GM18873 (cell line): ENCODE measurements around the gene PCED1B.

Experiments used
- ATAC-seq: cut with Tn5 transposase; IDR thresholded peaks from one replicate; pipeline ENCODE4 v1.9.1; 2021; ENCODE audit warnings: mild to moderate bottlenecking, moderate library complexity, moderate number of reproducible peaks; ENCODE audit not compliant: unreplicated experiment, low FRiP score

Gene PCED1B

DNA sequence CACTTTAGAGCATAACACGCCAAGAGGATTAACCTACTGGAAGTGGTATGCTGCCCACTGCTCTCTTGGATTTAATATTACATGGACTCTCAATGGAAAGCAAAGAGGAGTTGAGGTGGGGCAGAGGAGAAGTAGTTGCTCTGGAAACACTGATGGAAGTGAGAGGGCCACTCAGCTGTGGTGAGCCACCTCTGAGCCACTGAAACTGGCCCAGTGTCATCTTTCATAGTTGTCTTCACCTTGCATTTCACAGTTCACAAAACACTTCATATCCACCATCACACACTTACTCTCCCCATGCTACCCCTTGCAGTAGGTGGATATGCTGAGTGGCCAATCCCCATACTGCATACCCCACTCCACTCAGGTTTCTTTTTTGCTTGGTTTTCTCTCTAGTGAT, 12.2 kb upstream of the PCED1B start:
- ATAC-seq: no peak

DNA sequence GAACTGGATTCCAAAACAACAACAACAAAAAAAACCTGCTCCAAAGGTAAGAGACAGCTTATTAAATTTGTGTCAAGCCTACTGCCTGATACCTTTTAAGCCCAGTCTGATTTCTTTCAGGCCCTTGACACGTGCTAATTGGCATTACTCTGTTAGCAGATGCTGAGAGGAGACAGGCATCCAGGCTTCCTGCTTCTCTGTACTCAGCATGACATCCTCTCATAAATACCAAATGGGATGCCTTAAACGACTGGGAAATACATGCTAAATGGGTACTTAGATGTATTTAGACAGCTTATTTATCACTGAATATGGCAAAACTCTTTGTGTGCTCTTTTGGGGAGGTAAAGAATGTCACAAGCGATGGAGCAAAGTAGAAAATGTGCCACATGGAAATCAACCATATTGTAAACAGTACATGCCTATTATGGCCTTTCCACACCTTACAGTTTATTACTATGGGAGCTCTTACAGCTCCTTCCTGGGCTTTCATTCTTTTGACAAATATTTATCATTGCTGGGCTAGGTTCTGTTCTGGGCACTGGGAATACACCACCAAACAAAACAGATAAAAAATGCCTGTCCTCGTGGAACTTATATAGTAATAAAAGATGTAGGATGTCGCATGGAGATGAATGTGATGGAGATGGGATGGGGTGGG, 11.5 kb upstream of the PCED1B start:
- ATAC-seq: no peak

DNA sequence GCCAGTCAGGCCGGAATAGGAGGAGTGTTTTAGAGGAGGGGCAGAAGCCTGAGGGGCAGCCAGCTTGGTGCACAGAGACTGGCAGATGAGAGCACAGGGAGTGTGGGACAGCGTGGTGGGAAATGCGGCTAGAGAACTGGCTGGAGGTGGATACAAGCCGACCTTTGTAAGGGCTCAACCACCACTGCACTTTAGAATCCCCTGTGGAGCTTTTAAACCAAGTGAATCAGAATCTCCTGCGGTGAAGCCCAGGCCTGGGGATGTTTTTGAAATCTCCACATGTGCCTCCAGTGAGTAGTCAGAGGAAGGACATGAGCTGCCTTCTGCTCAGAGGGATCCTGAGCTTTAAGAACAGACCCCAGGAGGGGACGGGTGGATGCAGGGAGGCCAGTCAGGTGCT, 10.9 kb upstream of the PCED1B start:
- ATAC-seq: no peak

DNA sequence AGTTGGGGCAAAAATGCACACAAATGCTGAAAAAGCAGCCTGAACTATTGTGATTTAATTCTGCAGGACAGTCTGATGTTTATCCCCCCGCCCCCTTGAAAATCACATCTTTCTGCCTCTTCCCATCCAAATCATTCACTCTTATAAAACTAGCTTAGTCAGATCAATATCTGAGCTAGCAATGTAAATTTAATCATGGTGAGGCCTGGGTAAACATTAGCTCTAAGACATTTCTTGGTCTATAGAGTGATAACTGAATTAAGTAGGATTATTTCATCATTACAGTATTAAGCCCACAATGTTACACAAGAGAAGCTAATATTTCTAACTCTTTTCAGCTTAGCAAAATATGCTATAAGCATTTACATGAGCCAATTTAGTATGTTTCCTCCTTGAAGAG, 9.1 kb upstream of the PCED1B start:
- ATAC-seq: no peak

DNA sequence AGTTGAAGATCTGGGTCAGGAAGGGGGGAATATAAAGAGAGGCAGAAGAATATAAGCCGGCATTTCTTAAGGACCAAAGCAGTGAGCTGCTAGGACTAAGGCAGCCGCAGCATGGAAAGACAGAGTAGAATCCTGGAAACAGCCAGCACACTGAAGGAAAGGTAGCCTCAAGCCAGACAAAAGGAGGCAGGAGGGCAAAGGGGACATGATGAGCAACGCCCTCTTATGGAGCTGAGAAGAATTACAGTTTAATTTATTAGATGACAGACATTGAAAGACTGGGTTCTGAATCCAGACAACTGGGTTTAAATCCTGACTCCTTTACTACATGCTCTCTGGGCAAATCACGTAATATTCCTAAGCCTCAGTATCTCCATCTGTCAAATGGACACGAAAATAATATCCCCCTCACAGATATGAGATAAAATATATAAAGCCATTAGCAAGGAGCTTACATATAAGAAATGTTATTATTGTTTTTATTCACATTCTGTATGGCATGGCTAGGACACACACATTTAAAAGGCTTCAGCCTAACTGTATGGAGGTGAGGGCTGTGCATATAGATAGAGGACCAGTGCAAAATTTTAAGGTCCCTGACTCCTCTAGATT, 8.1 kb upstream of the PCED1B start:
- ATAC-seq: no peak

DNA sequence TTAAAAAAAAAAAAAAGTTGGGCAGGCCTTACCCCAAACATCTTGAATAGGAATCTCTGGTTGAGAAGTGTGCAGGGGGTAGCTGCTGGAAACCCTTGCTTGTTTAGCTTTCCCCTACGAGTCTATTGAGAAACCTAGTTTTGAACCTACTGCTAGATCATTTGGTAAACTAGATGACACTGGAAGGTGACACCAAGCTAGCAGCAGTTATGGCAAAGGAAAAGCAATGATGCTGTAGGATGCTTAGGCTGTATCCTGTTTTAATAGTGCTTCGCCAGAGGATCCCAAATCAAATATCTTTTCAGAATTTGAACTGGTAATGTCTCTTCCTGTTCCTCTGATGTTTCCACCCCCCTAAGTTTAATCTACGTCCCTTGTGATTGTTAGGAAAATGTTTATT, 5.5 kb upstream of the PCED1B start:
- no peak for ATAC-seq

DNA sequence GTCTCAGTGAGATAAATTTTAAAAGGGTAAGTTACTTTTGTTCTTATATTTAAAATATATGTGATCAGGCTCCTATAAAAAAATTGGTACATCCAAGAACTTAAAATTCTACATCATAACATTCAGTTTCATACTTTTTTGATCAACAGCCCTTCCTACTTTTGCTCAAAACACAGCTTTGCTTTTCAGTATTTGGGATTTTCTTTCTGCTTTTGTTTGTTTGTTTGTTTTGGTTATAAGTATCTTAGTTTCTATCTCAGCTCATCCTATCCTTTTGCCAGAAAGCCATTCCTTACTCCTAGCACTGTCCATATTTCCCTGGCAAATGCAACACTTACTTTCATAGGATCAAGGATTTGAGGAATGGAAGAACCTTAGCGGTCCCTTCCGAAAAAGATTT, 4.7 kb upstream of the PCED1B start:
- ATAC-seq: no peak

DNA sequence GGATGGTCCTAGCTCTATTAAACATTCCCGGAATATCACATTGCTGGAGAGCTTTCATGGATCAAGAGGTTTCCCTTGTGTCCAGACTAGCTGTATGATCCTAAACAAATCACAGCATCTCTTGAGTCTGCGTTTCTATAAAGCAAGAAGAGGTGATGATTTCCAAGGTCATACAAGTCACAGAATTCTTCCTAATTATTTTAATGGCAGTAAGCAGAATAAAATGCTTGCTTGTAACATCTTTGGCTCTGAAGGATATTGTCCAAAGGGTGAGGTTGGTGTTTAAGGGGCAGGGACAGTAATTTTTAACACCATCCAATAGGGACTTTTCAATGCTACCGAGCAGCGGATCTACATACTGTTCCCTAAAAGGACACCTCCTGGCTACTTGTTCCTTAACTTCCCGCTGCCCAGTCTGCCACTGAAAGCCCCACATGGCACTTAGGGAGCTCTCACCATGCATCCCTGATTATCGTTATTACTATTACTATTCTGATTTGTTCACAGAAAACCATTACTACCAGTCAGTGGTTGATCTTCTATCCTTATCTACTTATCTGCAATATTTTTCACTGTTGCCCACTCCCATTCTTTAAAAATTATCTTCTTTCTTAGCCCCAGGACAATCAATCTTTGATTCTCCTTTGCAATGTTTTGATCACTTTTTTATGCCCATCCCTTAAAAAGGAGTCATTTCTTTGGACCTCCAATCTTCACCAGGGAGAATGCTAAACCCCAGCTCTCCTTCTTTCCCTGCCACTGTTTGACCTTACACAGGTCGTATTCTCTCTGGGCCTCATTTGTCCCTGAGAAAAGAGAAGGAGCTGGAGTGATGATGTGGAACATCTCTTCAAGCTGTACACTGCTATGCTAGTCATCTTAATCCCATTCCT, 4.0 kb upstream of the PCED1B start:
- no peak for ATAC-seq

DNA sequence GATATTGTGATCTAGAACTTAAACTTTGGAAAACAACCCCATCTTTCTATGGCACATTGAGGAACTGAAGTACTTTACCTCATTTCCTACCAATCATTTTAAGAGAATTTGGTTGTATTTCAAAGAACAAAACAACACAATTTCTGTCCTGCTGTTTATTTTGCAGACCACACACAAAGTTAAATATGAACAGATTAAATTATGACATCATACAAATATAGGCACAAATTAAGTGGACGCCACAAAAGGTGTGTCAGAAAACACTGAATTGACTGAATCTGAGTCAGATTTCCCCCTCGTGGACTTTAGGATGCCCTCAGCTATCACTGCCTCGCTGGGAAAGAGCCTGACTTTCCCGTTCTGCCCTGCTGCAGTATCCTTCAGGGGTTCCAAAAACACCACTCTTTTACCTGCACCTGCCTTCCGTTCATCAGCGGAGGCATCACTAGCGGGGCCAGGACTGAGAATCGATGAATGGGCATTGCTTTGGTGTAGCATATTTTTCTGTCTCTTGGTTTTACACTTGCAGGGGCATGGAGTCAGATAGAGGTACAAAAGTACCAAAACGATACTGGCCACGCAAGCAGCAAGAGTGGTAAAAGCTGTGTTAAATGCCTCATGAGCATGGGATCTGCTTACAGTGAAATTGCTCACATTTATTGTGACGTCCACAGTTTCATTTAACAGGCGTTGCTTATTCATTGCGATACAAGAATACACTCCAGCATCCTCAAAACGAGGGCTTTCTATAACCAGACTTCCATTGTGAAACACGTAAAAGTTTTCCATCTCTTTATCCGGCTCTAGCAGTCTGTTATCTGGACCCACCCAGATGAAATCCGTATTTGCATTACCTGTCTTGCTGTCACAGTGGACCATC, 2.0 kb upstream of the PCED1B start:
- ATAC-seq: no peak

DNA sequence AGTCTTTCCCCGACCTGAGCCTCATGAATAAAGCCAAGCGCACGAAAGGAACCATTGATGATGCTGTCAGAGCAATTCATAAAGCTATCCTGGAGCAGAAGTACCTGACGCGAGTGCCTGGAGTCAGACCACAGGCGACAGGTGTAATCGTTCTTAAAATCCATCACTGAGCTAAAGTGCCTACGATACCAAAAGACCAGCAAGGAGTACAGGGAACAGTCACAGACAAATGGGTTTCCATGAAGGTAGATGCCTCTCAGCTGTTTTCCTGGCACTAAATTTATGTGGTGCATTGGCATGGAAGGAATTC, 1.4 kb upstream of the PCED1B start:
- ATAC-seq: no peak

DNA sequence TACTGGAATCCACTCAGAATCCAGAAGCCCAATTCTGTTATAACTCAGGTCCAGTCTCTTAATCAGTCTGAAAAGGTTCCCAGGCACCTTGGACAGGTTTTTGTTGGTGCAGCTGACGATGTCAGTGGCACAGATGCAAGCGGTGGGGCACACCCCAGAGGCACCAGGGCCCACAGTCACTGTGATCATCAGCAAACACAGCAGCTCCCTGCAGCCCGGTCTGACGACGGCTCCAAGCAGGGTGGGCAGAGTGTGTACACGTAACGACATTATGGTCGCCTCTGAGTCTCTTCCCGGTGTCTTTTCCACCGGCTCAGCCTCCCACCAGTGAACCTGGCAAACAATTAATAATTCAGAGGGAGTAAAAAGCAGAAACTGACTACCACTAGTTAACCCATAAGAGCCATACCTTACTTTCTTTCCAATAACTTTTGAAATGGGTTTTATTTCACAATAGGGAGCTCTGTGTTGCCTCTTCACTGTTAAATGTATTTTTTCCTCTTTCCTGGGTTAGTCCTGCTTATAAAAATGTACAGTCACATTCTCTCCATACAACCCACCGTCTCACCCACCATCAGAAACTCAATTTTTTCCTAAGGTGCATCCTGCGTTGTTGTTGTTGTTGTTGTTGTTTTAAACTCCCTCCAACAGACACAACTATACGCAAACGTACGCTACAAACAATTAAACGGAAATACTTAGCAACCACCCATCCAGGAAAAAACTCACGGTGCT, 521 bp upstream of the PCED1B start:
- ATAC-seq: no peak

DNA sequence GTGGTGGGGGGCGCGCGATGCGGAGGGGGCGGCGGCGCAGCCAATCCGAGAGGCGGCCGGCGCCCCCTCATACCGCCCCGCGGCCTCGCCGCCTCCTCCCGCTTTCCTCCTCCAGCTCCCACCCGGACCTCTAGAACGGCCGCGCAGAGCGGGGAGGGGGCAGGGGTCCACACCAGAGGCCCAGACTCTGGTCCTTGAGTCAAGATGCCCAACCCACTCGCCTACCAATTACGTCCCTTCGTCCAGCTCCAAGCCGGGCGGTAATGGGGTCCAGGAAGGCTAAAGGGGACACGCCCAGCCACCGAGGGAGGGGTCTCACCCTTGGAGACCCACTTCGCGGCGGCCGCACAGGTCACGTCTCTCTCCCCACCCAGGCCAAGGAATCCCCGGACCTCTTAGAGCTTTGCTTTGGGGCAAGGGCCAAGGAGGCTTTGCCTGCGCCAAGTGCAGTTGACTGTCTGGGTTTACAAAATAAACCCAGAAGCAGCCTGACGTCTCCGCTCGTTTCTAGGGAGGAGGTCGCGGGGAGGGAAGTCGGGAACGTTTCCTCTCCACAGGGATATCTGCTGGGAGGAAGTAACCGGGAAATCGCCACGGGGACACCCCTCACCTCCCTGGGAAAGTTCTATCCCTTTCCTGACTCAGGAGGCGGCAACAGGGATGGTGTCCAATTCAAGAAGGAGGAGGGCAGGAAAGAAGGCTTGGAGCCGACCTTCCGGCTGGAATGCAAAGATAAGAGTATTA, 732 bp downstream of the PCED1B start:
- ATAC-seq: no peak

DNA sequence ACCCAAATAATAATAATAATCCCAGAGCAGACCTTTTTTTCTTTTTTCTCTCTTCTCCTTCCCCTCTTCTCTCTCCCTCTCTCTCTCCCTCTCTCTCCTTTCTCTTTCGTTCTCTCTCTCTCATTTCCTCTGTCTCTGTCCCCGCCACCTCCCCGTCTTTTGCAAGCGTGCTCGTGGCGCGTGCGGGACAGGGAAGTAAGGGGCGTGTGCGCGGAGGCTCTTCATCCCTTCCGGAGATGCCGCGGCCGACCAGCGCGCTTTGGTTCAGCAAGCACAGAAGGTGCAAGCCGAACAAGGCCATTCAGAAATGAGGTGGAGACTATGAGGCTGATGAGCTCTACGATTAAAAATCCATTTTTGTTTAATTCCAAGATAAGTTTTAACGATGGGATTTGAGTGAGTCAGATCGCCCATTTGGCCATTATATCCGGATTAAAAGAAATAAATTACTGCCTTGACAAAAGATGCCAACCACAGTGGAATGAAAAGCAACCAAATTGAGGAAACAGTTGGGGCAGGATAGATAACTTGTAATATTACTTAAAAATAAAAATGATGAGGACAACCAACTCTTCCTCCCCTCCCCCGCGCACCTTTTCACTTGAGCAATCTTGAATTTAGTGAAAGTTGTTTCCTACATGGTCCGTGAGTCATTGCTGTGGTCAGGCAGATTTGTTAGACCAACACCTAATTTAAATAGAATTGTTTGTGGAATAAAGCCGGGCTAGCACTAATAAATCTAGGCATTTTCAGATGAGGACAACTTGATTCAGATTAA, 1.5 kb downstream of the PCED1B start:
- no peak for ATAC-seq

DNA sequence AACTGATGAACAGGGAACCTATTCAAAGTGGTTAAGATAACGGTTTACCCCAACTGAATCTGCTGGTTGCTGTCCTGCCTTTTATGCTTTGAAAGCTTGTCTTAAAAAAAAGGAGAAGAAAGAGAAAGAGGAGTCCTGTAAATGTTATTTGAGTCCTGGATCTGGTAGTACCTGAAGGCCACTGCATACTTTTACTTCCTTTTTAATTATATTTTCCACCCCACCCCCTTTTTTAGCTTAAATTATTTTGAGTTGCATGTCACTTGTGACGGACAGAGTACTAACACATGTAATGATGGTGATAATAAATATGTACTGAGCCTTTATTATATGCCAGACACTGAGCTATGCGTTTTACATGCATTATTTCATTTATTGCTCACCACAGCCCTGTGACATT, 2.9 kb downstream of the PCED1B start:
- no peak for ATAC-seq

DNA sequence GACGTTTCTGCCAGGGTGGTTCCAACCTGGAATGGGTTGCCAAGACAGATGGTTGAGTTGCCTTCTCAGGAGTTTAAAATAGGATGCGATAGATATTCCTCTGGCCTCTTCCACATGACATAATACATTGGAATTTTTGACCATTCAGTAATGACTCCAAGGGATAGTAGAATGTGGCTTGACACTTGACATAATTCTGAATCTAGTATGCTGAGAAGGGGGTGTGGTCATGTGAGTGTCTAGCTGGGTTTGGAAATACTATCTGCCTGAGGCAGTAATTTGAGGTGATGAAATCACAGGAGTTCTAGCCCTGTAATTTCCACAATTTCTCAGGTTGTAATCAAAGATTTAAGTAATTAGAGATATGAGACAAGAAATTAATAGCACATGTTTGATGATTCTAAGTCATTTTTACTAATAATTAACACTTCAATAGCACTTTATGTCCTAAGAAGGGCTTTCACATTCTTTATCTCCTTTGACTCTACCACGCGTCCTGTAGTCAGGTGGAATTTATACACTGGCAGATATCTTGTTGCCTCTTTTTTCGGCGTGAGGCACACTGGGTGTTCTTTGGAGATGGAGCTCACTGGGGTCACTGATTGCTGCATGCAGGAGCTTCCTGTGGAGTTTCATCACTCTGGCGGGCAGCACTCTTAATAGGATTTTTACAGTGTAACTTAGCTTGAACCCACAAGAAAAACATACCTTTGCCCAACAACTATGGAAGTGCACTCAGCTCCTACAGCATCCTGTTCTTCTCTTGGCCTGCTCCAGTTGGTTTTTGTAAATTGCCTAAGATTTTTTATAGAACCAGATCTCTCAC, 3.6 kb downstream of the PCED1B start:
- no peak for ATAC-seq

DNA sequence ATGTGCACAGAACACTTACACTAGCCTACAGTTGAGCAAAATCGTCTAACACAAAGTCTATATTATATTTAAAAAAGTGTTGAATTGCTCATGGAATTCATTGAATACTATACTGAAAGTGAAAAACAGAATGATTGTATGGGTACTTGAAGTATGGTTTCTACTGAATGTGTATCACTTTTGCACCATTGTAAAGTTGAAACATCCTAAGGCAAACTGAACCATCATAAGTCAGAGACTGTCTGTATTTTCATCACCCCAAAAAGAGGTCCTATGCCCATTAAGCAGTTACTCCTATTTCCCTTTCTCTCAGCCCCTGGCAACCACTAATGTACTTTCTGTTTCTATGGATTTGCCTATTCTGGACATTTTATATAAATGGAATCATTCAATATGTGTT, 4.8 kb downstream of the PCED1B start:
- no peak for ATAC-seq

DNA sequence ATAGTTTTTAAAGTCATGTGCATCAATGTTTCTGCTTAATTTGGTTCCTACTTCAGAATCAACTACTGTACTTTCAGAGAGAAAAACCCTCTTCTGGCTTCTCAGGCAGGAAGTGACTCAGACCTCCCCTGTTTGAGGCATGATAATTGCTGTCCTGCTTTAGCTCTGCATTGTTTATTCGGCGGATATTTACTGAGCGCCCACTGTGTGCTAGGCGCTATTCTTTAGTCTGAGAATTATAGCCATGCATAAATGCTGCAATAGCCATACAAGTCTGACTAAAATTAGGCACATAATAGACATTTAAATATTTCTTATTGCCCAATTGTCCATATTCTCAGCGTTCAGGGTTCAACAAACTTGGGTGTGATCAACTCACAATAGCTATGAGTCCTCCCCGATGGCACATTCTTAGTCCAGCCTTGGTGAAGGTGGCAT, 6.4 kb downstream of the PCED1B start:
- ATAC-seq: no peak
